HepG2 (cell line): ENCODE results near the gene CDC34. TPM values are rescaled to one million over a fixed set of nuclear protein-coding genes. Genes with fewer than 3 reads are reported as not detected.

Source experiments
- ATAD3A ChIP-seq: sonication (generic); formaldehyde crosslinking; IDR thresholded peaks from 2 replicates; pipeline ENCODE4 v1.4.0; 2020; ENCODE audit warnings: missing genetic modification reagents
- NFAT5 ChIP-seq: sonication (generic); formaldehyde crosslinking; IDR thresholded peaks from 2 replicates; pipeline ENCODE4 v1.4.0; 2020; ENCODE audit warnings: missing genetic modification reagents
- NR2F6 ChIP-seq, 2 experiments: IDR thresholded peaks; 2 replicates each; pipeline ENCODE4 v1.6.1; 2016; ENCODE audit warnings: antibody characterized with exemption in 1 of 2, mild to moderate bottlenecking in 1 of 2
- PHB2 ChIP-seq: fragments of 450-650 bp; IDR thresholded peaks from 2 replicates; pipeline ENCODE4 v1.6.1; 2018; ENCODE audit not compliant: partially characterized antibody
- PHF8 ChIP-seq: sonication (generic); formaldehyde crosslinking; IDR thresholded peaks from 2 replicates; pipeline ENCODE4 v1.5.0; 2020; ENCODE audit warnings: missing genetic modification reagents
- POLR2A ChIP-seq, 2 experiments: IDR thresholded peaks; 2 replicates each; pipeline ENCODE4 v1.6.1; 2011; ENCODE audit warnings: low read depth in 2 of 2, low read length in 2 of 2, mild to moderate bottlenecking in 1 of 2, moderate library complexity in 1 of 2; ENCODE audit not compliant: insufficient read depth in 1 of 2
- ZBTB7B ChIP-seq: sonication (generic); formaldehyde crosslinking; IDR thresholded peaks from 2 replicates; pipeline ENCODE4 v1.4.0; 2020; ENCODE audit warnings: missing genetic modification reagents
- ZMYM3 ChIP-seq: sonication (generic); formaldehyde crosslinking; IDR thresholded peaks from 2 replicates; pipeline ENCODE4 v1.5.1; 2020; ENCODE audit warnings: mild to moderate bottlenecking, missing genetic modification reagents
- ZNF605 ChIP-seq: sonication (generic); formaldehyde crosslinking; IDR thresholded peaks from 2 replicates; pipeline ENCODE4 v1.8.0; 2022; ENCODE audit warnings: mild to moderate bottlenecking, missing genetic modification reagents
- ZNF75D ChIP-seq: sonication (generic); formaldehyde crosslinking; IDR thresholded peaks from 2 replicates; pipeline ENCODE4 v1.8.1; 2023; ENCODE audit warnings: missing genetic modification reagents, mild to moderate bottlenecking, borderline replicate concordance
- ZSCAN30 ChIP-seq: sonication (generic); formaldehyde crosslinking; IDR thresholded peaks from 2 replicates; pipeline ENCODE4 v1.5.0; 2020; ENCODE audit warnings: mild to moderate bottlenecking, missing genetic modification reagents
- ZUFSP ChIP-seq: sonication (generic); formaldehyde crosslinking; IDR thresholded peaks from 2 replicates; pipeline ENCODE4 v1.9.0; 2021; ENCODE audit warnings: missing genetic modification reagents, mild to moderate bottlenecking, borderline replicate concordance
- polyA plus RNA-seq, 8 experiments: library from polyadenylated mRNA; depleted of rRNA in 3 of 8; stranded (reverse) in 7 of 8; unstranded in 1 of 8; fragments of >200 nt; fragmentation: Illumina TruSeq in 4 of 8; extraction: Trizol in 4 of 8; gene quantifications; 2 replicates each; pipeline versions ENCODE4 v1.2.1 to v1.2.3, GENCODE V29; 2011 to 2016; ENCODE audit warnings: low read depth in 4 of 8, missing spikeins in 1 of 8, mixed read lengths in 1 of 8; ENCODE audit not compliant: insufficient read depth in 1 of 8
- total RNA-seq, 5 experiments: library from RNA; depleted of rRNA; stranded (reverse); fragments of >200 nt; fragmentation: Illumina TruSeq; extraction: Trizol; gene quantifications; 2 replicates each; pipeline ENCODE4 v1.2.3, GENCODE V29; 2016; ENCODE audit warnings: low read depth in 1 of 5
- TF ChIP-seq, protein P1 (sequence below): sonication (generic); formaldehyde crosslinking; IDR thresholded peaks from 2 replicates; pipeline ENCODE4 v1.4.0; 2020; ENCODE audit warnings: missing genetic modification reagents
- TF ChIP-seq, protein P2 (sequence below): sonication (generic); formaldehyde crosslinking; IDR thresholded peaks from 2 replicates; pipeline ENCODE4 v1.5.0; 2020; ENCODE audit warnings: missing genetic modification reagents, mild to moderate bottlenecking, borderline replicate concordance
- TF ChIP-seq, protein P3 (sequence below): IDR thresholded peaks from 2 replicates; pipeline ENCODE4 v1.6.1; 2012; ENCODE audit warnings: low read length, improper control_type of control experiment
- TF ChIP-seq, protein P4 (sequence below), 2 experiments: fragments of 450-650 bp in 1 of 2; sonication (generic) in 1 of 2; formaldehyde crosslinking; IDR thresholded peaks; 2 replicates each; pipeline versions ENCODE4 v1.5.0 to v1.8.0; 2020 to 2022; ENCODE audit warnings: mild to moderate bottlenecking in 1 of 2, missing genetic modification reagents in 1 of 2

CDC34 gene
- total and polyA plus RNA-seq, 2 of the 13 experiments (the other 11 are each of a cell fraction or from before 2014, with no cell fraction given): 138 to 150 TPM

- TF ChIP-seq PHF8 (CRISPR knock-in tag) (0 out of 2 replicates have a peak, but pooled peaks have one; percentile 45), ZBTB7B (peak; percentile 98), ZSCAN30 (CRISPR knock-in tag) (no peak), NFAT5 (CRISPR knock-in tag) (no peak), ZNF605 (CRISPR knock-in tag) (no peak), ZNF75D (CRISPR knock-in tag) (no peak), NR2F6 (IDR thresholded peaks at IDR 0.05) (peak; percentile 95), NR2F6 (CRISPR knock-in tag; IDR thresholded peaks at IDR 0.05) (peak; percentile 96), ZMYM3 (CRISPR knock-in tag) (peak; percentile 80), ZUFSP (CRISPR knock-in tag) (no peak), POLR2A (IDR thresholded peaks at IDR 0.05; ENCODE audit: insufficient read depth in 1 of 2, low read depth in 2 of 2, low read length in 2 of 2) (peak; percentile 59 to 79; a peak in 3 of 4 replicates), ATAD3A (CRISPR knock-in tag) (no peak), PHB2 (no peak)
- TF ChIP-seq, protein P1, sequence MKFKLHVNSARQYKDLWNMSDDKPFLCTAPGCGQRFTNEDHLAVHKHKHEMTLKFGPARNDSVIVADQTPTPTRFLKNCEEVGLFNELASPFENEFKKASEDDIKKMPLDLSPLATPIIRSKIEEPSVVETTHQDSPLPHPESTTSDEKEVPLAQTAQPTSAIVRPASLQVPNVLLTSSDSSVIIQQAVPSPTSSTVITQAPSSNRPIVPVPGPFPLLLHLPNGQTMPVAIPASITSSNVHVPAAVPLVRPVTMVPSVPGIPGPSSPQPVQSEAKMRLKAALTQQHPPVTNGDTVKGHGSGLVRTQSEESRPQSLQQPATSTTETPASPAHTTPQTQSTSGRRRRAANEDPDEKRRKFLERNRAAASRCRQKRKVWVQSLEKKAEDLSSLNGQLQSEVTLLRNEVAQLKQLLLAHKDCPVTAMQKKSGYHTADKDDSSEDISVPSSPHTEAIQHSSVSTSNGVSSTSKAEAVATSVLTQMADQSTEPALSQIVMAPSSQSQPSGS (CRISPR knock-in tag): peak; percentile 73; the same call in 1 of the 2 replicates
- TF ChIP-seq, protein P2, sequence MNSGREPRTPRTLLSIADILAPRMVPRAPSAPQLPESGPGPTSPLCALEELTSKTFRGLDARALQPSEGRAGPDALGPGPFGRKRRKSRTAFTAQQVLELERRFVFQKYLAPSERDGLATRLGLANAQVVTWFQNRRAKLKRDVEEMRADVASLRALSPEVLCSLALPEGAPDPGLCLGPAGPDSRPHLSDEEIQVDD: no peak
- TF ChIP-seq, protein P3, sequence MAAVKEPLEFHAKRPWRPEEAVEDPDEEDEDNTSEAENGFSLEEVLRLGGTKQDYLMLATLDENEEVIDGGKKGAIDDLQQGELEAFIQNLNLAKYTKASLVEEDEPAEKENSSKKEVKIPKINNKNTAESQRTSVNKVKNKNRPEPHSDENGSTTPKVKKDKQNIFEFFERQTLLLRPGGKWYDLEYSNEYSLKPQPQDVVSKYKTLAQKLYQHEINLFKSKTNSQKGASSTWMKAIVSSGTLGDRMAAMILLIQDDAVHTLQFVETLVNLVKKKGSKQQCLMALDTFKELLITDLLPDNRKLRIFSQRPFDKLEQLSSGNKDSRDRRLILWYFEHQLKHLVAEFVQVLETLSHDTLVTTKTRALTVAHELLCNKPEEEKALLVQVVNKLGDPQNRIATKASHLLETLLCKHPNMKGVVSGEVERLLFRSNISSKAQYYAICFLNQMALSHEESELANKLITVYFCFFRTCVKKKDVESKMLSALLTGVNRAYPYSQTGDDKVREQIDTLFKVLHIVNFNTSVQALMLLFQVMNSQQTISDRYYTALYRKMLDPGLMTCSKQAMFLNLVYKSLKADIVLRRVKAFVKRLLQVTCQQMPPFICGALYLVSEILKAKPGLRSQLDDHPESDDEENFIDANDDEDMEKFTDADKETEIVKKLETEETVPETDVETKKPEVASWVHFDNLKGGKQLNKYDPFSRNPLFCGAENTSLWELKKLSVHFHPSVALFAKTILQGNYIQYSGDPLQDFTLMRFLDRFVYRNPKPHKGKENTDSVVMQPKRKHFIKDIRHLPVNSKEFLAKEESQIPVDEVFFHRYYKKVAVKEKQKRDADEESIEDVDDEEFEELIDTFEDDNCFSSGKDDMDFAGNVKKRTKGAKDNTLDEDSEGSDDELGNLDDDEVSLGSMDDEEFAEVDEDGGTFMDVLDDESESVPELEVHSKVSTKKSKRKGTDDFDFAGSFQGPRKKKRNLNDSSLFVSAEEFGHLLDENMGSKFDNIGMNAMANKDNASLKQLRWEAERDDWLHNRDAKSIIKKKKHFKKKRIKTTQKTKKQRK: no peak
- TF ChIP-seq, protein P4, sequence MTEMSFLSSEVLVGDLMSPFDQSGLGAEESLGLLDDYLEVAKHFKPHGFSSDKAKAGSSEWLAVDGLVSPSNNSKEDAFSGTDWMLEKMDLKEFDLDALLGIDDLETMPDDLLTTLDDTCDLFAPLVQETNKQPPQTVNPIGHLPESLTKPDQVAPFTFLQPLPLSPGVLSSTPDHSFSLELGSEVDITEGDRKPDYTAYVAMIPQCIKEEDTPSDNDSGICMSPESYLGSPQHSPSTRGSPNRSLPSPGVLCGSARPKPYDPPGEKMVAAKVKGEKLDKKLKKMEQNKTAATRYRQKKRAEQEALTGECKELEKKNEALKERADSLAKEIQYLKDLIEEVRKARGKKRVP (CRISPR knock-in tag; IDR thresholded peaks at IDR 0.05): no peak
Measured at GRCh38 chr19:524062-524674, 7.4 kb upstream of the CDC34 start (continued).
